ENCODE results near the gene STK10.

STK10 gene

DNA sequence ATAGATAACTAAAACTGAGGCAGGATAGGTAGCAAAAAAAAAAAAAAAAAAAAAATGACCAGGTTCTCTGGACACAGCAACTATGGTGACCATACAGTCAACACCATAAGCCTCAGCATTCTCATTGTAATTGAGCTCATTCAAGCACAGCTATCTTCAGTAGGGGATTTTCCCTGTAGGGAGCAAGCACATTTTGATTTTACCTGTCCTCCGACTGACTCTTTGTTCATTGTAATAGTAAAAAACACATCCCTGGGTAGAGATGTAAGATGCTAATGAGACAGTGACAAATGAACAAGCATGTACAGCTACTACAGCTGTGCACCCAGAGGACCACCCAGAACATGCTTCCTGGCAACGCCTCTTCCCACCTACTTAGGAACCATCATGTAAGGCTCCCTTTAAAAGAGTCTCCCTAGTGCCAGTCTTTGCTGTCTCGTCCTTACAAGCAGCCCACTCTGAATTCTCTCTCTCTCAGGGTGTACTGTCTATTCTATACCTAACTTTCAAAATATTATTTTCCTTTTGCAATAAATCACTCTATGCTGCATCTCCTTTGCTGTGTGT lies 116.6 kb downstream of the STK10 start:
- peaks cover 11% of the 10 kb centered on the region for H3K36me3 Mint-ChIP-seq
- H3K4me3 Mint-ChIP-seq = no peak overlapping the region
- H3K9me3 Mint-ChIP-seq (ENCODE audit: low read depth) = no peaks in the 10 kb centered on the region
- peaks cover 50% of the 10 kb centered on the region for H3K4me1 Mint-ChIP-seq (ENCODE audit: low read depth)
- H3K27me3 Mint-ChIP-seq = no peaks in the 10 kb centered on the region
- peak overlapping the region; percentile 77 for H3K27ac Mint-ChIP-seq

GRCh38 chr5:172065431-172066065 lies 122.5 kb downstream of the STK10 start:
- Mint-ChIP-seq H3K27ac (peak overlapping the region; percentile 93), H3K36me3 (peaks cover 15% of the 10 kb centered on the region), H3K4me1 (ENCODE audit: low read depth) (peaks cover 67% of the 10 kb centered on the region), H3K27me3 (no peaks in the 10 kb centered on the region), H3K9me3 (ENCODE audit: low read depth) (no peaks in the 10 kb centered on the region), H3K4me3 (peak overlapping the region; percentile 68)

- H3K27me3 Mint-ChIP-seq = no peaks in the 10 kb centered on the region
- H3K4me1 Mint-ChIP-seq (ENCODE audit: low read depth) = peaks cover 62% of the 10 kb centered on the region
- no peaks in the 10 kb centered on the region for H3K9me3 Mint-ChIP-seq (ENCODE audit: low read depth)
- peaks cover 14% of the 10 kb centered on the region for H3K36me3 Mint-ChIP-seq
- H3K27ac Mint-ChIP-seq = peak overlapping the region; percentile 93
- H3K4me3 Mint-ChIP-seq = peak overlapping the region; percentile 53
Observed at GRCh38 chr5:172064766-172065165, 123.3 kb downstream of the STK10 start.

- Mint-ChIP-seq H3K27ac (peak overlapping the region; percentile 93), H3K4me3 (peak overlapping the region; percentile 14), H3K9me3 (ENCODE audit: low read depth) (no peaks in the 10 kb centered on the region), H3K27me3 (no peaks in the 10 kb centered on the region), H3K4me1 (ENCODE audit: low read depth) (peaks cover 63% of the 10 kb centered on the region), H3K36me3 (peaks cover 16% of the 10 kb centered on the region)
Observed at GRCh38 chr5:172064358-172064757, 123.7 kb downstream of the STK10 start.

DNA sequence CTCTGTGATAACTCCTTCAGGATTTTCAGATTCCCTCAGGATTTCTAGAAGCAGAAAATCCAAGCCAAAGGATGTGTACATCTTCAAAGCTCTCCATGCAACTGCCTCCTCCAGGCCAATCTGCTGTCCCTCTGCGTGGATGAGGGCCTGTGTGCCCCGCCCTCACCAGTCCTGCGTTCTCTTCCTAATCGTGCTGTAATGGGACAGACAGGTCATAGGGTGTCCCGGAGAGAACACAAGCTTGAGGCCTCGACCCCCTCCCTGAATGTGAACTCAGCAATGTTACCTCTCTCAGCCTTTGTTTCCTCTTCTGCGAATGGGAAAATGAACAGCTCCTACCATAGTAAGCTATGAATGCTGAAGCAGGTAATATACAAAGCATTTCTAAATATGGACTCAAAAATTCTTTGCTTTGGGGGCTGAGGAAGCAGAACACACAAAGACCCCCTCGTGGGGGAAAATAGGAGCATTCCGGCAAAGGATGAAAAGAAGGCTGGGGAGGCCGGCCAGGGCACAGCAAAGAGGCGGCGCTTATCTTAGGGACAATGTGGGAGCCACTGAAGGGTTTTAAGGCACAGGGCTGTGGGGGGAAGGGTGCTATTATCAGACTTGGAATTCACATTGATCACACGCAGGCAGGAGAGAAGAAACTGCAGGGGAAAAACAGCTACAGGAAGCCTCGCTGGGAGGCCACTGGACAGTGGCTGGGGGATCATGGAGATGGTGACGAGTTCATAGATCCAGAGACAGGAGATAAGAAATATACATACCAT lies 124.4 kb downstream of the STK10 start:
- Mint-ChIP-seq H3K27me3 (no peaks in the 10 kb centered on the region), H3K4me3 (peak overlapping the region; percentile 14), H3K27ac (peak overlapping the region; percentile 93), H3K4me1 (ENCODE audit: low read depth) (peaks cover 61% of the 10 kb centered on the region), H3K9me3 (ENCODE audit: low read depth) (no peaks in the 10 kb centered on the region), H3K36me3 (peaks cover 16% of the 10 kb centered on the region)

GRCh38 chr5:172059661-172060100 lies 128.3 kb downstream of the STK10 start:
- Mint-ChIP-seq H3K36me3 (peaks cover 16% of the 10 kb centered on the region), H3K27ac (peak overlapping the region; percentile 92), H3K27me3 (no peaks in the 10 kb centered on the region), H3K4me1 (ENCODE audit: low read depth) (peaks cover 54% of the 10 kb centered on the region), H3K4me3 (no peak overlapping the region), H3K9me3 (ENCODE audit: low read depth) (no peaks in the 10 kb centered on the region)

DNA sequence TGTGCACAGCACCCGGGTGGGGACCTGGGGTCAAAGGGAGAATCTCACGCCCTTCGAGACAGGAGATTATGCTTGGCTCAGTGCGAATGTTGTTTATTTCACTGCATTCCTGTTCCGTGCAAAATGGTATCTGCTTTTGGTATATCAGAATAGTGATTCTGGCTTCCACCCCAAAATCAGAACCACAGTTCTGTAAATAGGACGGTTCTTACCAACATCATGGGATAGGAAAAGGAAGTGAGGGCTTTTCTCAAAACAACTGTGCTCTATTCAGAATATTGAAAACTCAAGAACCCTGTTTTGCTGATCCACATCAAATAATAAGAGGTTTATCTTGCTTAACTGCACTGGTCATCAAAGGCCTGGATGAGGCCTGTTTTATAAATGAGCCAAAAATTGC lies 129.9 kb downstream of the STK10 start:
- Mint-ChIP-seq H3K4me1 (ENCODE audit: low read depth) (peaks cover 41% of the 10 kb centered on the region), H3K27me3 (no peaks in the 10 kb centered on the region), H3K4me3 (no peak overlapping the region), H3K9me3 (ENCODE audit: low read depth) (no peaks in the 10 kb centered on the region), H3K27ac (peak overlapping the region; percentile 83), H3K36me3 (peaks cover 6% of the 10 kb centered on the region)

DNA sequence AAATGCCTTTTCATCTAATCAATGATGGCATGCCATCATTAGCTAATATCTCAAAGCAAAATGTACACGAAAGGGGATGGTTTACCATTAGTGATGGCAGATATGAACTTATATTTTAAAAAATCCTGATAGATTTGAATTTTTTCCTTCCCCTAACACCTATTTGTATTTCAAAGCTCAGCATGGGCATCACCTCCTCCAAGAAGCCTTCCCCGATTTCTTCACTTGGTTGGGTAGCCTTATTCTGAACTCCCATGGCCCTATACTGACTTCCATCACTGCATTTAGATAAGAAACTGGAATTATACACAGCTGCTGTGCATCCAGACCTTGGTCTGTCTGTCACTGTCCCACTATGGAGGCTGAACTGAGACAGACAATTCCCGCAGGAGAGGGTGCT lies 132.0 kb downstream of the STK10 start:
- no peak overlapping the region for H3K4me3 Mint-ChIP-seq
- H3K27ac Mint-ChIP-seq = peak overlapping the region; percentile 91
- no peaks in the 10 kb centered on the region for H3K27me3 Mint-ChIP-seq
- H3K36me3 Mint-ChIP-seq = peaks cover 4% of the 10 kb centered on the region
- peaks cover 37% of the 10 kb centered on the region for H3K4me1 Mint-ChIP-seq (ENCODE audit: low read depth)
- no peaks in the 10 kb centered on the region for H3K9me3 Mint-ChIP-seq (ENCODE audit: low read depth)

DNA sequence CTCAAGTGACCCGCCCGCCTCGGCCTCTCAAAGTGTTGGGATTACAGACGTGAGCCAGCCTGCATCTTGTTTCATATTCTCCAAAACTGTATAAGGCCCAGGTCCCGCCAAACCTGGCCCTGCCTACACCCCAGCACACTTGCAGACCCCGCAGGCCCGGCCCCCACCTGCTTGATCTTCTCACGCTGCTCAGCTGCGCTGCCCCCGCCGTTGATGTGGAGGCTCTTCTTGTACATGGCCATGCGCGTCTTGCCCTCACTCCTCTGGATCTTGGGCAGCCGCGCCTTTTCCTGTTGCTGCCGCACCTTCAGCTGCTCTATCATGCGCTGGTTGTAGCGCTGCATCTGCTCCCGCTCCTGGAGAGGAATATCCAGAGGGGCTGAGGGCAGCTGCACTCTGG lies 132.6 kb downstream of the STK10 start:
- Mint-ChIP-seq H3K4me1 (ENCODE audit: low read depth) (peaks cover 37% of the 10 kb centered on the region), H3K9me3 (ENCODE audit: low read depth) (no peaks in the 10 kb centered on the region), H3K36me3 (peaks cover 4% of the 10 kb centered on the region), H3K4me3 (no peak overlapping the region), H3K27me3 (no peaks in the 10 kb centered on the region), H3K27ac (peak overlapping the region; percentile 66)

- H3K36me3 Mint-ChIP-seq = peaks cover 4% of the 10 kb centered on the region
- H3K4me1 Mint-ChIP-seq (ENCODE audit: low read depth) = peaks cover 34% of the 10 kb centered on the region
- no peak overlapping the region for H3K27ac Mint-ChIP-seq
- H3K9me3 Mint-ChIP-seq (ENCODE audit: low read depth) = no peaks in the 10 kb centered on the region
- no peak overlapping the region for H3K4me3 Mint-ChIP-seq
- H3K27me3 Mint-ChIP-seq = no peaks in the 10 kb centered on the region
Observed at GRCh38 chr5:172054611-172055153, 133.3 kb downstream of the STK10 start.

DNA sequence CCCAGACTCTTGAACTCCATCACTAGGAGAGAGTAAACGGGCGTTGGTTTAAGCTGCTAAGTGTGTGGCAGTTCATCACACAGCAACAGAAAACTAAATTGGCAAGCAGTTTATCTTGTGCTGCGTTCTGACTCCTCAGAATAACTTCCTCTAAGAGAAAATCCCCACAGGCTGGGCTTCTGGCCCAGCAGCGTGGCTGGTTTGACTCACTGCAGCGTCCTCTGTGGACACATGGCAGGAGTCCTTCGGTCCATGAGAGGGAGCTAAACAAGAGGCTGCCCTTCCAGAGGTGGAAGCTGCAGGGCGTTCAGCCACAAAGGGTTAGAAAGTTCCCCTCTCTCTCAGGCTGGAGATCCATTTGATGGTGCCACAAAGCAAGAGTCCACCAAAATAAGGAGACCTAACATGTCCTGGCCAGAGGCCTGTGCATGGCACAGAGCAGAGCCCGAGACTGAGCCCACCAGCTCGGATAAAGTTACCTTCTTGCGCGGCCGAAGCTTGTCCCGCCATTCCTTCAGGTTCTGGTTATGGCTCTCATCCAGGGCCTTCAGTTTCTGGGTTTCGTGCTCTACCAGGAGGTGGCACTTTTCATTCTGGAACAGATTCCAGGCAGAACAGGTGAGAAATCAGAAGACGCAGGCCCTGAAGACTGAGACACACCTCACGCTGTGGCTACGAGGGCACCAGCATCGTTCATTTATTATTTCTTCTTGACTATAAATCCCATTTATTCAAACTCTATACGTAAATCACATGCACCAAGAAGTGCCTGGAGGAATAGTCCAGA lies 135.4 kb downstream of the STK10 start:
- Mint-ChIP-seq H3K27me3 (no peaks in the 10 kb centered on the region), H3K4me3 (no peak overlapping the region), H3K27ac (no peak overlapping the region), H3K36me3 (peaks cover 7% of the 10 kb centered on the region), H3K4me1 (ENCODE audit: low read depth) (peaks cover 24% of the 10 kb centered on the region), H3K9me3 (ENCODE audit: low read depth) (no peaks in the 10 kb centered on the region)

DNA sequence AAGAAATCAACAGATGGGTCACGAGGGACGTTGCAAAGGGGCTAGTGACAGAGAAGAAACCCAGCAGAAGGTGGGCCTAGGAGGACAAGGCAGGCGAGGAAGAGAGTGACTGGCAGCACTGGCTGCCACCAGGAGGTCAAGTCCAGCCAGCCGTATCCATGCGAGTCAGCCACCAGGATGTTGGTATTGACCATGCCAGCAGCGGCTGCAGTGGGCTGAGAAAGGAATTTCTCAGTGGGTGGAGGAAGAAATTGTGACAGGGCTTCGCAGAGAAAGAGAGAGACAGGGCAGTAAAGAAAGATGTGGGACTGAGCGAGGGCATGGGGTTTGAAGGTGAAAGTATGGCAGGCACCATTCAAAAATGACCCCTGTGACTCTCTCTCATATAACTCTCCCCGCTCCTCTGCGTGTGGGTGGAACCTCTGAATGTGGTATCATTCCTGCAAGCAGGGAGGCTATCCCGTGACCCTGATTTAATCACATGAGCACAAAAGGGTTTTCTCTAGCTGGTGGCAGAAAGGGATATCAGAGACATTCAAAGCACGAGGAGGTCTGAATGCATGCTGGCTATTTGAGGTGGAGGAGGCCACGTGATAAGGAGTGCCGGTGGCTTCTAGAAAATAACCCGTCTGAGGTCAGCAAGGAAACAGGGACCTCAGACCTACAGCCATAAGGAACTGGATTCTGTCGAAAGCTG lies 136.2 kb downstream of the STK10 start:
- Mint-ChIP-seq H3K4me3 (no peak overlapping the region), H3K36me3 (peaks cover 7% of the 10 kb centered on the region), H3K4me1 (ENCODE audit: low read depth) (peaks cover 20% of the 10 kb centered on the region), H3K27me3 (no peaks in the 10 kb centered on the region), H3K9me3 (ENCODE audit: low read depth) (no peaks in the 10 kb centered on the region), H3K27ac (peak overlapping the region; percentile 81)

DNA sequence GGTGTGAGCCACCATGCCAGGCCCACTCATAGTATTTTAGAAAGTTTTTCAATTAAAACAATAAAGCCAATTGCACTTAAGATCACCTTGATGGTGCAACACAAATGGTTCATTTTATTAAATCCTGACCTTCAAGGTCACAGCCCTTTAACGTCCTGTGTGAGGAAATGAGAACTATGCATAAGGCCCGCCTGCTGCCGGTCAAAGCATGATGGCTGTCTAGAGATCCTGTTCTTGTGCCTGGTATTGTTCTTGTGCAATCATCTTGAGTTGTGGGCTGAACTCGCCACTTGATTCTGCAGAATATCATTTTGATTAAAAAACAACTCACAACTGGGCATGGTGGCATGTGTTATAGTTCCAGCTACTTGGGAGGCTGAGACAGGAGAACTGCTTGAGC lies 137.9 kb downstream of the STK10 start:
- Mint-ChIP-seq H3K27ac (no peak overlapping the region), H3K9me3 (ENCODE audit: low read depth) (no peaks in the 10 kb centered on the region), H3K27me3 (no peaks in the 10 kb centered on the region), H3K4me1 (ENCODE audit: low read depth) (peaks cover 13% of the 10 kb centered on the region), H3K36me3 (peaks cover 7% of the 10 kb centered on the region), H3K4me3 (no peak overlapping the region)

DNA sequence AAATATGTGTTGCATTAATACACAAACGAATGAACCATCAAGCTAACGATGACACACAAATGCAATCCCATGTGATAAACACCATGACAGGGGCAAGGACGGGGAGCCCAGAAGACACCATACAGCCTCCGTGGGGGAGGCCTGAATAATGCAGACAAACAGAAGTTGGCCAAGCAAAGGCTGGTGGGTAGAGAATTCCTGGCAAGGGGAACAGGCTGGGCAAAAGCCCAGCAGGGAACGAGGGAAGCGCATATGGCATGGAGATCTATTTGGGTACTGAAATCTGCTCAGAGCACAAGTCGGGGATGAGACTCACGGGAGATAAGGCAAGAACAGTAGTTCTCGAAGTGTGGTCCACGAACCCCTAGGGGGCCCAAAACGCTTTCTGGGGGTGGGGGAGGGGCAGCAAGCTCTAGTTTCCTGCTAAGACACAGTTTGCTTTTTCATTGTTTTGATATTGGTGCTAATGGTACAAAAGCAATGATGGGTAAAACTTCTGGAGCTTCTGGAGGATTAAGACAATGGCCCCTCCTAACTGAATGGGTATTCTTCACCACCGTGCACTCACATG lies 138.7 kb downstream of the STK10 start:
- Mint-ChIP-seq H3K9me3 (ENCODE audit: low read depth) (no peaks in the 10 kb centered on the region), H3K36me3 (peaks cover 7% of the 10 kb centered on the region), H3K27ac (peak overlapping the region; percentile 81), H3K27me3 (no peaks in the 10 kb centered on the region), H3K4me1 (ENCODE audit: low read depth) (peaks cover 14% of the 10 kb centered on the region), H3K4me3 (no peak overlapping the region)

Measured in activated naive CD8-positive, alpha-beta T cell (primary cell).